HG02970 (cell line): ENCODE data around the gene VCL.

Experiments
- ATAC-seq: cut with Tn5 transposase; IDR thresholded peaks from one replicate; pipeline ENCODE4 v1.9.1; 2021; ENCODE audit warnings: mild to moderate bottlenecking, moderate library complexity, moderate number of reproducible peaks; ENCODE audit not compliant: unreplicated experiment, low FRiP score

The VCL gene

GRCh38 chr10:73970845-73971244 is 27.1 kb upstream of the VCL start:
- no peak for ATAC-seq

GRCh38 chr10:73971636-73972354 is 26.1 kb upstream of the VCL start:
- no peak for ATAC-seq

GRCh38 chr10:73973427-73973826 is 24.5 kb upstream of the VCL start:
- no peak for ATAC-seq

GRCh38 chr10:73974309-73974946 is 23.5 kb upstream of the VCL start:
- ATAC-seq, result no peak

- no peak for ATAC-seq
Observed at GRCh38 chr10:73975388-73975787, 22.5 kb upstream of the VCL start.

- no peak for ATAC-seq
Observed at GRCh38 chr10:73979141-73979808, 18.6 kb upstream of the VCL start.

- ATAC-seq, result no peak
Observed at GRCh38 chr10:73979809-73980433, 18.0 kb upstream of the VCL start.

GRCh38 chr10:73981812-73982211 is 16.1 kb upstream of the VCL start:
- no peak for ATAC-seq

GRCh38 chr10:73983096-73984047 is 14.5 kb upstream of the VCL start:
- no peak for ATAC-seq

GRCh38 chr10:73989594-73990150 is 8.2 kb upstream of the VCL start:
- ATAC-seq, result no peak

GRCh38 chr10:73991203-73991883 is 6.6 kb upstream of the VCL start:
- no peak for ATAC-seq

GRCh38 chr10:73991884-73992245 is 6.1 kb upstream of the VCL start:
- no peak for ATAC-seq

GRCh38 chr10:73992899-73993788 is 4.8 kb upstream of the VCL start:
- no peak for ATAC-seq

- no peak for ATAC-seq
Observed at GRCh38 chr10:73995035-73995358, 2.9 kb upstream of the VCL start.

- peak; percentile 13 for ATAC-seq
Observed at GRCh38 chr10:73997461-73997786, 492 bp upstream of the VCL start.

GRCh38 chr10:73998623-73998928 is 660 bp downstream of the VCL start:
- no peak for ATAC-seq

GRCh38 chr10:73998929-73999691 is 1.2 kb downstream of the VCL start:
- ATAC-seq, result no peak

GRCh38 chr10:73999703-74000102 is 1.8 kb downstream of the VCL start:
- ATAC-seq, result no peak
